ENCODE results near the gene GNA12. TPM values are rescaled to one million over a fixed set of nuclear protein-coding genes. Genes with fewer than 3 reads are reported as not detected.
"Not testable (repeated sequence)": the region's sequence is repeated elsewhere in the genome, so short reads cannot be mapped to it uniquely, and the experiment has no call there.

The GNA12 gene
- total RNA-seq, 2 donors from 2014 or later = 26.3 to 38.8 TPM

GRCh38 chr7:2686101-2686500 is 158.0 kb downstream of the GNA12 start:
- Histone ChIP-seq H3K36me3 (no peaks in the 10 kb centered on the region), H3K9me3 (no peaks in the 10 kb centered on the region), H3K4me1 (peaks cover 0 to 15% of the 10 kb centered on the region in 2 donors), H3K27me3 (peaks cover 0 to 8% of the 10 kb centered on the region in 2 donors), H3K4me3 (no peak overlapping the region), H3K27ac (no peak overlapping the region)
- no peak for DNase-seq (ENCODE audit: low spot score)
- no peak for TF ChIP-seq CTCF (IDR thresholded peaks at IDR 0.05)

- peaks cover 0 to 8% of the 10 kb centered on the region in 2 donors for H3K27me3 ChIP-seq
- no peak overlapping the region for H3K4me3 ChIP-seq
- no peak for DNase-seq (ENCODE audit: low spot score)
- no peak overlapping the region for H3K27ac ChIP-seq
- H3K9me3 ChIP-seq = no peaks in the 10 kb centered on the region
- peaks cover 0 to 19% of the 10 kb centered on the region in 2 donors for H3K4me1 ChIP-seq
- H3K36me3 ChIP-seq = no peaks in the 10 kb centered on the region
- no peak for TF ChIP-seq CTCF (IDR thresholded peaks at IDR 0.05)
Measured at GRCh38 chr7:2684501-2684900, 159.6 kb downstream of the GNA12 start.

GRCh38 chr7:2681929-2682799 is 161.9 kb downstream of the GNA12 start:
- no peaks in the 10 kb centered on the region for H3K27me3 ChIP-seq
- no peak for TF ChIP-seq CTCF (IDR thresholded peaks at IDR 0.05)
- H3K4me3 ChIP-seq = no peak overlapping the region
- DNase-seq (ENCODE audit: low spot score) = no peak
- H3K4me1 ChIP-seq = peaks cover 0 to 3% of the 10 kb centered on the region in 2 donors
- no peaks in the 10 kb centered on the region for H3K36me3 ChIP-seq
- no peaks in the 10 kb centered on the region for H3K9me3 ChIP-seq
- no peak overlapping the region for H3K27ac ChIP-seq

GRCh38 chr7:2680792-2681490 is 163.2 kb downstream of the GNA12 start:
- H3K4me1 ChIP-seq = peaks cover 0 to 3% of the 10 kb centered on the region in 2 donors
- no peaks in the 10 kb centered on the region for H3K36me3 ChIP-seq
- no peak overlapping the region for H3K27ac ChIP-seq
- H3K27me3 ChIP-seq = no peaks in the 10 kb centered on the region
- H3K9me3 ChIP-seq = no peaks in the 10 kb centered on the region
- DNase-seq (ENCODE audit: low spot score) = peak; percentile 83
- TF ChIP-seq CTCF (IDR thresholded peaks at IDR 0.05) = peak; percentile 62 to 85
- H3K4me3 ChIP-seq = no peak overlapping the region

- Histone ChIP-seq H3K4me1 (peaks cover 0 to 3% of the 10 kb centered on the region in 2 donors), H3K27ac (no peak overlapping the region), H3K9me3 (no peaks in the 10 kb centered on the region), H3K27me3 (no peaks in the 10 kb centered on the region), H3K36me3 (no peaks in the 10 kb centered on the region), H3K4me3 (no peak overlapping the region)
- no peak for TF ChIP-seq CTCF (IDR thresholded peaks at IDR 0.05)
- no peak for DNase-seq (ENCODE audit: low spot score)
Measured at GRCh38 chr7:2680256-2680655, 163.9 kb downstream of the GNA12 start.

GRCh38 chr7:2679135-2680127 is 164.7 kb downstream of the GNA12 start:
- not testable (repeated sequence) for H3K36me3 ChIP-seq; H3K27me3 ChIP-seq; H3K9me3 ChIP-seq; H3K4me3 ChIP-seq; DNase-seq (ENCODE audit: low spot score); H3K4me1 ChIP-seq; H3K27ac ChIP-seq

- DNase-seq (ENCODE audit: low spot score); H3K36me3 ChIP-seq; H3K27ac ChIP-seq; H3K27me3 ChIP-seq; H3K9me3 ChIP-seq; H3K4me1 ChIP-seq; H3K4me3 ChIP-seq: not testable (repeated sequence)
Measured at GRCh38 chr7:2678454-2678853, 165.7 kb downstream of the GNA12 start.

Measured in right atrium auricular region (tissue), 2 donors.